ENCODE results near the gene ADAMTSL1. TPM values are rescaled to one million over a fixed set of nuclear protein-coding genes. Genes with fewer than 3 reads are reported as not detected.

Gene ADAMTSL1
- total RNA-seq, 1 donor from 2014 or later = 12.3 TPM

- TF ChIP-seq CTCF (IDR thresholded peaks at IDR 0.05) = no peak
- intact Hi-C loops (cut with DNase I) = no loop called here
- Histone ChIP-seq H3K4me3 (no peak overlapping the region), H3K4me1 (peaks cover 3 to 28% of the 10 kb centered on the region in 2 donors), H3K36me3 (no peaks in the 10 kb centered on the region), H3K27ac (no peak overlapping the region), H3K9me3 (no peaks in the 10 kb centered on the region), H3K27me3 (no peaks in the 10 kb centered on the region)
- DNase-seq (ENCODE audit: low spot score in 2 of 2) = no peak
Observed at GRCh38 chr9:18678821-18679590, 205.1 kb downstream of the ADAMTSL1 start.

DNA sequence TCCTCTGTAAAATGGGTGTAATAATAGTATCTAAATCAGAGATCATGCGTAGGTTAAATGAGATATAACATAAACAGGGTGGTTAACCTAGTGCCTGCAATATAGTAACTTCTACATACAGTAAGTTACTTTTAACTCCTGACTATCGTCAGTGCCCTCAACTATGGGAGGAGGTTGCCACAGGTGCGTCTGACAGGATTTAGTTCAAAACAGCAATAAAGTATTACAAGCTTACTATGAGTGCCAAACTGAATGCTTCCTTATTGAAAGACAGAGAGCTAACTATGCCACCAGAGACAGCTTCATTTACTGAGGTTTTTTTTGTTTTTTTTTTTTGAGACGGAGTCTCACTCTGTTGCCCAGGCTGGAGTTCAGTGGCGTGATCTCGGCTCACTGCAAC lies 209.0 kb downstream of the ADAMTSL1 start:
- intact Hi-C loops (cut with DNase I) = no loop called here
- no peak for TF ChIP-seq CTCF (IDR thresholded peaks at IDR 0.05)
- no peaks in the 10 kb centered on the region for H3K9me3 ChIP-seq
- peaks cover 3 to 24% of the 10 kb centered on the region in 2 donors for H3K4me1 ChIP-seq
- H3K27me3 ChIP-seq = no peaks in the 10 kb centered on the region
- no peak overlapping the region for H3K4me3 ChIP-seq
- no peaks in the 10 kb centered on the region for H3K36me3 ChIP-seq
- no peak overlapping the region for H3K27ac ChIP-seq
- DNase-seq (ENCODE audit: low spot score in 2 of 2) = no peak

DNA sequence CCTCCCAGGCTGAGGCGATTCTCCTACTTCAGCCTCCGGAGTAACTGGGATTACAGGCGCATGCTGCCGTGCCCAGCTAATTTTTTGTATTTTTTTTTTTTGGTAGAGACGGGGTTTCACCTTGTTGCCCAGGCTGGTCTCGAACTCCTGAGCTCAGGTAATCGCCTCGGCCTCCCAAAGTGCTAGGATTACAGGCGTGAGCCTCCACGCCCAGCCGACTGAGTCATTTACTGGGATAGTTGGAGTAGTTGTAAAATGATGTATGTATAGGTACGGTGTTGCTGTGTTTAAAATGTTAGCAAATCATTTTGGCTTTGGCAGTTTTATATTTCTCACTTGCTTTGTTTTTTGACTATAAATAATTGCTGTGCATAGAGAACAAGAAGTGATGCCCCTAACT lies 209.4 kb downstream of the ADAMTSL1 start:
- Histone ChIP-seq H3K4me3 (no peak overlapping the region), H3K36me3 (no peaks in the 10 kb centered on the region), H3K27ac (no peak overlapping the region), H3K27me3 (no peaks in the 10 kb centered on the region), H3K4me1 (peaks cover 3 to 24% of the 10 kb centered on the region in 2 donors), H3K9me3 (no peaks in the 10 kb centered on the region)
- intact Hi-C loops (cut with DNase I) = no loop called here
- no peak for DNase-seq (ENCODE audit: low spot score in 2 of 2)
- TF ChIP-seq CTCF (IDR thresholded peaks at IDR 0.05) = no peak

DNA sequence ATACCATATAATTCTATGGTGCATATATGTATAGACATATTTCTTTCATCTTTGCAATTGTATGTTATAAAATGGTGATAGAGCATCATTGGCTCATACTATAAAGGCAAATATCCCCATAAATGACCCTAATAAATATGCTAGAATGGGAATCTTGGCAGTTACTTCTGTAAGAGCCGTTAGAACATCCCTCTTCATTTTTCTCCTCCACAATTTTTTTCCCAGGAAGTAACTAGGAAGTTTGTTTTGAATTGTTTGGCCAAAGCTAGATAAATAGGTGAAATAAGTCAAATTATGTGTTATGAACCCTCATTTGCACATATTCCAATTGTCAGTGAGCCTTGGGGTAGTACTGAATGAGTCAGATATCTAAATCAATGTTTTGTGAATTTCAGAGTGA lies 209.9 kb downstream of the ADAMTSL1 start:
- Histone ChIP-seq H3K27me3 (no peaks in the 10 kb centered on the region), H3K9me3 (no peaks in the 10 kb centered on the region), H3K4me1 (peaks cover 3 to 22% of the 10 kb centered on the region in 2 donors), H3K27ac (peak overlapping the region; percentile 12 to 72), H3K4me3 (no peak overlapping the region), H3K36me3 (no peaks in the 10 kb centered on the region)
- intact Hi-C loops (cut with DNase I) = no loop called here
- DNase-seq (ENCODE audit: low spot score in 2 of 2) = no peak
- no peak for TF ChIP-seq CTCF (IDR thresholded peaks at IDR 0.05)

DNA sequence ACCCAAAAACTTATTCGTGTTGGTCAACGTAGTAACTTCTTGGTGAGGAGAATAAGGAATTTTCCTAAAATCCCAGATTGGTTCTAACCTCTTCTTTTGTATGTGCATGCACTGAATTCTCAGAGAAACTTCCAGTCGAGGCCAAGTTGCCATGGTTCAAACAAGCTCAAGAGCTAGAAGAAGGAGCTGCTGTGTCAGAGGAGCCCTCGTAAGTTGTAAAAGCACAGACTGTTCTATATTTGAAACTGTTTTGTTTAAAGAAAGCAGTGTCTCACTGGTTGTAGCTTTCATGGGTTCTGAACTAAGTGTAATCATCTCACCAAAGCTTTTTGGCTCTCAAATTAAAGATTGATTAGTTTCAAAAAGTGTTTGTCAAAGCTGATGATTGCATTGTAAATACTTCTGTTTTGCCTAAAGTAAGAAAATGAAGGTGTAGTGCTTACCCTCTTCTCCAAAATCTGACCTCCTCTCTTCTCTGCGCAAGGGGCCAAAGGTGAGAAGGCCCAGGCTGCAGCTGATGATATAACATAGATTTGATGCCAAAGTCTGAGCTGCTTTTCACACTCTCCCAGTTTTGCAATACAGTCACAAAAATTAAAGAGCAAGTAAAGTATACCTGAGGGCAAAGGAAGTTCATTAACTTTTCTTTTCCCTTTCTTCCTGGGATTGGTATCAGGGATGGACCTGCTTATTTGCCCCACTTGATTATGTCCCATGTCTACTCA lies 210.8 kb downstream of the ADAMTSL1 start:
- Histone ChIP-seq H3K27ac (peak overlapping the region; percentile 12 to 72), H3K4me1 (peaks cover 0 to 13% of the 10 kb centered on the region in 2 donors), H3K27me3 (no peaks in the 10 kb centered on the region), H3K9me3 (no peaks in the 10 kb centered on the region), H3K4me3 (peak overlapping the region in 1 of 2 donors; percentile 8), H3K36me3 (no peaks in the 10 kb centered on the region)
- intact Hi-C loops (cut with DNase I) = no loop called here
- no peak for TF ChIP-seq CTCF (IDR thresholded peaks at IDR 0.05)
- no peak for DNase-seq (ENCODE audit: low spot score in 2 of 2)
